ENCODE measurements around the gene ATG9B.

Gene ATG9B

GRCh38 chr7:150978126-150978789 lies 46.0 kb downstream of the ATG9B start, which contains the start of gene KCNH2:
Gene KCNH2, minus strand, starts transcription at chr7:150978321. Its CDS starts 408 bp downstream, at chr7:150977913.
- TF ChIP-seq CTCF (IDR thresholded peaks at IDR 0.05; ENCODE audit: insufficient read depth, low read length) (no peak), GABPA (IDR thresholded peaks at IDR 0.05; ENCODE audit: low read depth) (no peak), SPI1 (IDR thresholded peaks at IDR 0.05; ENCODE audit: borderline replicate concordance, low read depth) (no peak), POLR2AphosphoS5 (IDR thresholded peaks at IDR 0.05; ENCODE audit: low read depth) (no peak), REST (IDR thresholded peaks at IDR 0.05; ENCODE audit: insufficient replicate concordance, low read depth) (no peak)
- Histone ChIP-seq H3K4me3 (replicated peaks; ENCODE audit: insufficient read depth, low read length) (no peak within 1 kb of the TSS), H3K27me3 (ENCODE audit: insufficient read depth, poor library complexity, severe bottlenecking) (peaks cover 72% of the 10 kb centered on the region), H3K27ac (replicated peaks) (no peak within 1 kb of the TSS)
- DNase-seq (ENCODE audit: low read depth in 1 of 2, low spot score in 1 of 2), result no peak

GRCh38 chr7:150977382-150978125 lies 46.7 kb downstream of the ATG9B start:
- no peak overlapping the region for H3K27ac ChIP-seq (replicated peaks)
- H3K4me3 ChIP-seq (replicated peaks; ENCODE audit: insufficient read depth, low read length), result no peak overlapping the region
- peaks cover 74% of the 10 kb centered on the region for H3K27me3 ChIP-seq (ENCODE audit: insufficient read depth, poor library complexity, severe bottlenecking)
- DNase-seq (ENCODE audit: low read depth in 1 of 2, low spot score in 1 of 2), result no peak
- TF ChIP-seq GABPA (IDR thresholded peaks at IDR 0.05; ENCODE audit: low read depth), result no peak
- no peak for TF ChIP-seq CTCF (IDR thresholded peaks at IDR 0.05; ENCODE audit: insufficient read depth, low read length)
- TF ChIP-seq POLR2AphosphoS5 (IDR thresholded peaks at IDR 0.05; ENCODE audit: low read depth), result no peak
- TF ChIP-seq REST (IDR thresholded peaks at IDR 0.05; ENCODE audit: insufficient replicate concordance, low read depth), result no peak
- no peak for TF ChIP-seq SPI1 (IDR thresholded peaks at IDR 0.05; ENCODE audit: borderline replicate concordance, low read depth)

- H3K27ac ChIP-seq (replicated peaks), result no peak overlapping the region
- H3K4me3 ChIP-seq (replicated peaks; ENCODE audit: insufficient read depth, low read length), result no peak overlapping the region
- TF ChIP-seq CTCF (IDR thresholded peaks at IDR 0.05; ENCODE audit: insufficient read depth, low read length), result no peak
- TF ChIP-seq SPI1 (IDR thresholded peaks at IDR 0.05; ENCODE audit: borderline replicate concordance, low read depth), result no peak
- no peak for TF ChIP-seq GABPA (IDR thresholded peaks at IDR 0.05; ENCODE audit: low read depth)
- no peak for TF ChIP-seq REST (IDR thresholded peaks at IDR 0.05; ENCODE audit: insufficient replicate concordance, low read depth)
- TF ChIP-seq POLR2AphosphoS5 (IDR thresholded peaks at IDR 0.05; ENCODE audit: low read depth), result no peak
- DNase-seq (ENCODE audit: low read depth in 1 of 2, low spot score in 1 of 2), result no peak
- H3K27me3 ChIP-seq (ENCODE audit: insufficient read depth, poor library complexity, severe bottlenecking), result peaks cover 71% of the 10 kb centered on the region
These were observed 47.5 kb downstream of the ATG9B start for GRCh38 chr7:150976529-150977381.

Data from HL-60 (cell line).